Hypothalamus (tissue), 51 donors: ENCODE data around the gene E2F2.
A peak's percentile ranks its signal among the peaks of the same experiment; 100 is the strongest.

Experiments used
- DNase-seq, 51 donors: peaks; one replicate each; lab custom pipeline; 2025; lab: John Stamatoyannopoulos, UW

E2F2 gene

DNA sequence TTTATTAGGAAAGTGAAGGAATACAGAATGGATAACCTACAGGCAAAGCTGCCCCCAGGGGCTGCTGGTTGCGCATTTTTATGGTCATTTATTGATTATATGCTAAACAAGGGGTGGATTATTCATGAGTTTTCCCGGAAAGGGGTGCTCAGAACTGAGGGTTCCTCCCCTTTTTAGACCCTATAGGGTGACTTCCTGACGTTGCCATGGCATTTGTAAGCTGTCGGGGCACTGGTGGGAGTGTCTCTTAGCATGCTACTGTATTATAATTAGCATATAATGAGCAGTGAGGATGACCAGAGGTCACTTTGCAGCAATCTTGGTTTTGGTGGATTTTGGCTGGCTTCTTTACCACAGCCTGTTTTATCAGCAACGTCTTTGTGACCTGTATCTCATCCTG, 41.2 kb downstream of the E2F2 start:
- no peak for DNase-seq

DNA sequence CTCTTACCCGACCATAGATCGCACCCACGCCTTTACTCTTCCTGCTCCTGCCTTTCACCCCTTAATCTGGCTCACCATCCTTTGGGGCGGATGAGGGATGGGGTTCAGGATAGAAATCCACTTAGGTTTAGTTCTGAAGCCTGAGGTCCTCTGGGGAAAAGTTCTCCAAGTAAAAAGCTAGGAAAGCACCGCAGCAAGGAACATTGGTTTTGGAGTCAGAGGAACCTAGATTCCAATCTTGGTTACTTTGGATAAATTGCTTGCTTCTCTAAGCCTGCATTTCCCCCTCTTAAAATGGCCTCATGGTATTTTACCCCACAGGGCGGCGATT, 46.1 kb downstream of the E2F2 start:
- DNase-seq = no peak

DNA sequence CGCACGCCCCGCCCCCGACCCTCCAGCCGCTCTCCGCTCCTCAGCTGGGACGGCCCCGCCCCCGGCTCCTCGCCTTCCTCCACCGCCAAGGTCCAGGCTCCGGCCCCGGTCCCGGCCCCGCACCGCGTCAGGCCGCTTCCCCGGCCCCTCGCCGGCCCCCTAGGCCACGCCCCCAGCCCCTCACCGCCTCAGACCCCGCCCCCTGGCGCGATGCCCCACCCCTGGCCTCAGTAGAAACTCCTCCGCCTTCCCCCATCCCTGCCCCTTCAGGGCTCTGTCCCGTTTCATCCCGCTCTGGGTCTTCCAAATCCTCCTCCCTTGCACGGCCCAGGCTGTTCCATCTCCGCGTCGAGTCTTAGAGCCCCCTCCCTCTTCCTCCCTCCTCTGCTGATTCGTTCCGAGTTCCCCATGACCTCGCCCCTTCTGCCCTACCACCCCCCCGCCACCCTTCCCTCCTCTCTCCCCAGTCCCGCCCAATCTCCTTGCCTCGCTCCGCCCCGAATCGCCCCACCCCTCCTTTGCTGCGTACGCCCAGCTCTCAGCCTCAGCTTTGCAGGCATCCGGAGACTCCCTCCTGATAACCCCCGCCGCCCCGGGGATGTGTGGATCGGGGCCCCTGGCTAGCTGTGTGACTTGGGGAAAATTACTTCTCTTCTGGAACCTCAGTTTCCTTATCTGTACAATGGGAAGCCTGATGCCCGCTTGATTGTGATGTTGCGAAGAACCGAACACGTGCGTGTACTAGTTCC, 46.6 kb downstream of the E2F2 start:
- DNase-seq = peak; percentile 32 to 90 (median 77)

- peak in 28 of 51 donors; percentile 11 to 59 (median 32) for DNase-seq
Measured at GRCh38 chr1:23483321-23484252, 47.4 kb downstream of the E2F2 start, which contains the start of gene ASAP3. Gene ASAP3 (minus strand): TSS chr1:23484179. CDS start chr1:23484133, 46 bp downstream.

GRCh38 chr1:23481904-23482303, 49.1 kb downstream of the E2F2 start:
- no peak for DNase-seq

DNA sequence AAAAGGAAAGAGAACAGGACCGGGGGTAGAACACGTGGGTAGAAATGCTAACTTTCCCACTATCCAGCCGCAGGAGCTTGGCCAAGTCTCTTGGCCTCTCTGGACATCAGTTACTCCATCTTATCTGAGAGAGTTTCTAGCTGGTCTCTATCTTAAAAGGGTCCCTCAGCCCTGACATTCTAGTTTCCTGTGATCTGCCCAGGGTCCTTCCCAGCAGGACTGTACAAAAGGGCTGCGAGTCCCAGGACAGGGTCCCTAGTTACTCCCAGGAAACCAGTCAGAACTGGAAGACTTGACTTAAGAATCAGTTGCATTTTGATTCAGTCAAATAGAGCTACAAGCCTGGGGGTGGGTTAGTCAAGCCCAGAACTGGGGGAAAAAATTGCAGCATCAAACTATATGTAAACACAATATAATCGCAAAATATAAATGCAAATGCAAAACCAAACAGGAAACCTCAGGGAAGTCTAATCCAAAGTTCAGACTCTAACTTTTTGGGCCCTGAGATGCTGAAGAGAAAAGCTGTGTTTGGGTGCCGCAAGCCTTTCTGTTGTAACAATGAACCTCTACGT, 49.9 kb downstream of the E2F2 start:
- no peak for DNase-seq

DNA sequence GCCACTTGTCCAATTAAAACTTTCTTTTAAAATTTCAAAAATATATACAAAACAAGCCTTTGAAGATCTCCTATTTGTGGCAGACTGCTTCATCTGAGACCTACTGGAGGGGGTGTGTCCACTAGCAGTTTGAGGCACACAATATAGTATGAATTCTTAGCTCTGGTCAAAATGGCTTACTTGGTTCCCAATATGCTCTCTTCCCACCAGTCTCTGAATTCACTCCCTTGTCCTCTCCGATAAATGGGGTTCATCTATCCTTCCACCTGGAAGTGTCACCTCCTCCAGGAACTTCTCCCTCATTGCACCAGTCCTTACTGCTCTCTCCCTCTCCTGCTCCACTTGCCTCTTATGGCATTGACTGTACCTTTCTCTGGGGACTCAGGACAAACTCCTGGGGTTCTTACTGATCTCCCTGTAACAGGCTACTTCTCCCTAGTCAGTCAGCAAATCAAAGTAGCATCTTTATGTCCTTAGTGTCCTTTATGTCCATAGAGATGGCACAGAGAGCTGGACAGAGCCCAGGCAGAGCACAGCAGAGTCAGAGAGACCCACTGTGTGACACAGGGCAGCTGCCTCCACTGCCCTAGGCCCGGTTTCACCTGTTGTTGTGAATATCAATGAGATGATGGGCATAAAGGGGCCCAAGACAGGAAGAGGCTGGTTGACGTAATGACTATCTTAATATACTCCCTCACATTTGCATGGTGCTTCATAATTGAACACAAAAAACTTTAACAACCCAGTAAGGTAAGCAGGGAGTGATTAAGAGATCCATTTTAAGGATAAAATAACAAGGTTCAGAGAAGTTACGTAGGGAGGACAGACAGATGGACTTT, 50.6 kb downstream of the E2F2 start:
- DNase-seq = no peak

DNA sequence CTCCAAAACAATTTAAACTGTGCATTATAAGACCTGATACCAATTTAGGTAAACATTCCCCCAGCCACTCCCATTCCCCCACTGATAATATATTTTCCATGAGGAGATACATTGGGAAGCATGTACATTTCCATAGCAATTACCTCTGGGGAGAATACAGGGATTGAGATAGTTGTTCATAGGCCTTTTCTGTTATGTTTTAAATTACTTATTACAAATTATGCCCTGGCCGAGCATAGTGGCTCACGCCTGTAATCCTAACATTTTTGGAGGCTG, 51.4 kb downstream of the E2F2 start:
- no peak for DNase-seq

- DNase-seq = peak in 29 of 51 donors; percentile 6 to 68 (median 33)
Measured at GRCh38 chr1:23478896-23479665, 52.0 kb downstream of the E2F2 start.

DNA sequence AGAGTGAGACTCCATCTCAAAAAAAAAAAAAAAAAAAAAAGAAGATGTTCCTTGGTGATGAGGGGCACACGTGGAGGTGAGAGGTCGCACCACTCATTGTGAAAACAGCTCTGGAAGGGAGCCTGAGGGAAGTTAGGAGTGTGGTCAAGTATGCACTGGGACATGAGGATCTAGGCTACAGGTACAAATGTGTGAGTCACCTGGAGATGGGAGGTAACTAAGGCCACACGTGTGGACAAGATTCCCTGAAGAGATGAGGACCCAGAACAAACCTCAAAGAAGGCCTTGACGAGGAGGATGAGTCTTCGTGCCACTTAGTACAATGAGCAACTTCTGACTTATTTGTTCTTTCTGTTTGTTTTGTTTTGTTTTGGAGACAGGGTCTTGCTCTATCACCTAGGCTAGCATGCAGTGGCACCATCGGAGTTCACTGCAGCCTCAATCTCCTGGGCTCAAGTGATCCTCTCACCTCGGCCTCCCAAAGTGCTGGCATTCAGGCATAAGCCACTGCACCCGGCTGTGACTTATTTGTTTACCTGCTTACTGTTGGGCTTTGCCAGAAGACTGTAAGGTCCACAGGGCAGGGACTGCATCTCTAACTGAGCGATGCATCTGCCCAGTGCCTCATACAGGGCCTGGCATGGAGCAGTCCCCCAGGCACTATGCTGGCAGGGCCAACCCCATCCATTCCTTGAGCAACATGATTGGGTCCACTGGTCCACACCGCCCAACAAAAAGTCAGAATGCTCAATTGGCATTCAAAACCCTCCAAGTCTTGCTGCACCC, 53.5 kb downstream of the E2F2 start:
- no peak for DNase-seq

GRCh38 chr1:23475641-23476040, 55.4 kb downstream of the E2F2 start:
- DNase-seq = no peak

- peak in 24 of 51 donors; percentile 2 to 69 (median 24) for DNase-seq
Measured at GRCh38 chr1:23475134-23475628, 55.9 kb downstream of the E2F2 start.

DNA sequence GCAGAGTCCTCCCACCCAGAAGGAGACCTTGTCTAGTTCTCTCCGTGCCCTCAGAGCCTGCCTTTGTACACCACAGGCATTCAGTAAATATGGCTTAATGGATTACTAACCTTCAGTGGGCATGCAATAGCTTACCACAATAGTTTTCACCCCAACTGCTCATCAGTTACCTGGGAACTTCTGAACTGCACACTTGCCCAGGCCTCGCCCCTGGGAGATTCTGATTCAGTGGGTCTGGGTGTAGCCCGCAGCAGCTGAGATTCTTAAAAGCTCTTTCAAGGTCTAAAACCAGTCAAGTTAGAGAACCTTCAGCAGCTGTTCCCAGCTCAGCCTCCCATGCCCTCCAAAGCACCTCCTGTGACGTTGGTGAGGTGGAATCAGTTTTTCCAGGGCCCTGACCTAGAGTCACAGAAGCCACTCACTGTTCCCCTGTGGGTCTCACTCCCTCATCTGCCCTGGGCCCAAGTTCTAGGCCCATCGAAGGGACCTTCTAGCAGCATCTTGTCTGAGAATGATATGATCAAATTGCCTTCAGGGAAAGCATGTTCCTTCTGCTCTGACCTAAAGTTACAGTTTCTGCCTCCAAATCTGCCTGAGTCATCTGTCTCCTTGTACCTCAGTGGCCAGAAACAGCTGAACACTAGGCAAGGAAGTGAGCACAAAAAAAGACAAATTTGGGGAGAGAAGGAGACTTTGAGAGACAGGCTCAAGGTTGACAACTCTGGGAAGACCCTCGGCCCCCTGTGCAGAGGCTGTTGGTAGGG, 57.8 kb downstream of the E2F2 start:
- no peak for DNase-seq

DNA sequence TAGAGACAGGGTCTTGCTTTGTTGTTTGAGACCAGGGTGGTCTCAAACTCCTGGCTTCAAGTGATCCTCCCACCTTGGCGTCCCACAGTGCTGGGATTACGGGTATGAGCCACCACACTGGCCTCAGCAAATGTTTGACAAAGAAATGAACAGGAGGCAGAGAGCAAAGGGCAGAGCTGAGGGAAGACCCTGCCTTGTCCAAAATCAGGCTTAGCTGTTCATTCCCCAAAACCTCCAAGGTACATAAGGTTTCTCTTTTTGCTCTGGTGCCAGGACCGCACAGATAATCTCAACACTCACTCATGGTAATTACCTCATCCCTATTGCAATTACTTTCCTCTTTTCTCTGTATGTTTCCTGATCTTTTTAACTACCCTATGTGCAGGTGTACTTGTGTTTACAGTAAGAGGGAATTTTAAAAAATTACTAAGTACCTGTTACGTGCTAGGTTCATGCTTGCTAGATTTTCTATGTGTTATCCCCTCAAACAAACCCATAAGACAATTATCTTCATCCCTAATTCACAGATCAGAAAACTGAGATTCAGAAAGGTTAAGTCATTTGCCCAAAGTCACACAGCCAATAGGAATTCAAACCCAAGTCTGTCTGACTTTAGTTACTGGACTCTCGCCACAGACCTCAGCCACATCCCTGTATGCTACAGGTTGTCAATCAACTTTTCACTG, 58.5 kb downstream of the E2F2 start:
- DNase-seq = no peak

- DNase-seq = no peak
Measured at GRCh38 chr1:23471473-23472075, 59.5 kb downstream of the E2F2 start.

DNA sequence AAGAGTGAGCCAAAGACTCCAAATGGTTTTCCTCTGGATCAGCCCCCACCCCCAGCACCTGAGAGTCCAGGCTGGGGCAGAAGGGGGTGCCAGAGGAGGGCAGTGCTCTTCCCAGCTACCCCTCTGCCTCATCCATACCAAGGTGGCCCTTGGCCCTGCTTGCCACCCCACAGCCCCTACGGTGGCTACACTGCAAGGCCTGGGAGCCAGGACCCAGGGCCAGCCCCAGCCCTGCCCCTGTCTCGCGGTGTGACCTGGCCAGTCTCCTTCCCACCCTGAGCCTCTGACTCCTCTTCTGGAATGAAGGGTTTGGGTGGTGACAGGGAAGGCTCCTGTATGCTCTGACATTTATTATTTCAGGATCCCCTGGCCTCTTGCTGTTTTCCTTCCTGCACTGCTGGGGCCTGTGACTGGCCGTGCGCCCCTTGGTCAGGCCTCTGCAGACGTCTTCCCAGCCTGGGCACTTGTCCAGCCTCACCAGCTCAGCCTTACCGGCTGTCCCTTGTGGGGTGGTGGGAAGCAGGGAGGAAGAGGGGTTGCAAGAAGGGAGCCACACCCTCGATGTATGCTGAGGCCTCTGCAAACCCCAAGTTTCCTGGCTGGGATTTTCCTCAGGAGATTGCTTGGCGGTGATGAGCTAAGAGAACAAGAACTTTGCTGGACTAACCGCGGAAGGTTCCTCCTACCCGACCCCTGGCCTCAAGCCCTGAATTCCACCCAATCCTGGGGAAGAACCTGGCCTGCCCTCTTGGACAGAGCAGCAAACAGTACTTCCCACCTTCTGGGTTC, 60.6 kb downstream of the E2F2 start:
- DNase-seq = peak in 17 of 51 donors; percentile 3 to 50 (median 19)
